SK-N-SH treated with all-trans-retinoic acid at 6 μM for 48 hours (cell line): Measurements from ENCODE around the gene RGL4.

Experiments
- GLIS3 ChIP-seq: fragments of 250-450 bp; sonication (Bioruptor Pico); IDR thresholded peaks from 2 replicates; pipeline ENCODE4 v1.5.0; 2020; ENCODE audit warnings: mild to moderate bottlenecking, moderate library complexity
- RARB ChIP-seq: fragments of 250-450 bp; sonication (Bioruptor Pico); IDR thresholded peaks from 2 replicates; pipeline ENCODE4 v1.8.0; 2021; ENCODE audit warnings: mild to moderate bottlenecking, moderate library complexity
- SNAI2 ChIP-seq: fragments of 250-450 bp; sonication (Bioruptor Pico); IDR thresholded peaks from 2 replicates; pipeline ENCODE4 v1.5.0; 2020; ENCODE audit warnings: mild to moderate bottlenecking, moderate library complexity
- TCF4 ChIP-seq: fragments of 250-450 bp; sonication (Bioruptor Pico); IDR thresholded peaks from 2 replicates; pipeline ENCODE4 v1.8.0; 2021; ENCODE audit warnings: mild to moderate bottlenecking, moderate library complexity, borderline replicate concordance
- ZFP3 ChIP-seq: fragments of 250-450 bp; sonication (Bioruptor Pico); IDR thresholded peaks from 2 replicates; pipeline ENCODE4 v1.5.0; 2020; ENCODE audit warnings: mild to moderate bottlenecking, moderate library complexity

- TF ChIP-seq TCF4 (CRISPR knock-in tag) = no peak
- no peak for TF ChIP-seq SNAI2 (CRISPR knock-in tag)
- TF ChIP-seq GLIS3 (CRISPR knock-in tag) = no peak
- TF ChIP-seq ZFP3 (CRISPR knock-in tag) = no peak
- TF ChIP-seq RARB = no peak
These were observed 1.9 kb downstream of the RGL4 start for GRCh38 chr22:23692598-23693291.
